H7 (cell line): Measurements from ENCODE around the gene GYS2. TPM values are rescaled to one million over a fixed set of nuclear protein-coding genes. Genes with fewer than 3 reads are reported as not detected.
"Not testable (repeated sequence)": the region's sequence is repeated elsewhere in the genome, so short reads cannot be mapped to it uniquely, and the experiment has no call there.

ENCODE experiments used
- DNase-seq: peaks from one replicate; pipeline ENCODE4 v3.0.0; 2012
- H3K27me3 ChIP-seq: 2 replicates; pipeline ENCODE4 v1.6.0; 2011; ENCODE audit warnings: mild to moderate bottlenecking, low read length; ENCODE audit not compliant: control insufficient read depth, insufficient read depth
- H3K36me3 ChIP-seq: replicated peaks from 2 replicates; pipeline ENCODE4 v1.5.1; 2011; ENCODE audit warnings: low read length; ENCODE audit not compliant: control insufficient read depth, insufficient read depth
- H3K4me3 ChIP-seq: 2 replicates; pipeline ENCODE4 v1.5.1; 2011; ENCODE audit warnings: low read depth, mild to moderate bottlenecking, control low read depth, low read length, moderate library complexity; ENCODE audit not compliant: insufficient read depth
- total RNA-seq: library from RNA; depleted of rRNA; stranded (reverse); fragments of >200 nt; shearing (Covaris generic); gene quantifications from 2 replicates; pipeline ENCODE4 v1.2.3, GENCODE V29; 2014; rRNA removed

The GYS2 gene
- not detected in 2 replicates for total RNA-seq

- Histone ChIP-seq H3K27me3 (no peaks in the 10 kb centered on the region), H3K4me3 (no peak within 1 kb of the TSS), H3K36me3 (no peaks in the 10 kb centered on the region)
- DNase-seq: no peak
These were observed at the start of gene GYS2 for GRCh38 chr12:21604245-21605101. GYS2 (minus strand) TSS chr12:21604847; CDS start chr12:21604592, 255 bp downstream.

GRCh38 chr12:21651821-21652220, 47.2 kb upstream of the GYS2 start:
- H3K4me3 ChIP-seq: no peak overlapping the region
- peaks cover 42% of the 10 kb centered on the region for H3K36me3 ChIP-seq
- H3K27me3 ChIP-seq: no peaks in the 10 kb centered on the region
- DNase-seq: no peak

GRCh38 chr12:21650997-21651396, 46.4 kb upstream of the GYS2 start:
- Histone ChIP-seq H3K4me3 (no peak overlapping the region), H3K36me3 (peaks cover 45% of the 10 kb centered on the region), H3K27me3 (no peaks in the 10 kb centered on the region)
- no peak for DNase-seq

GRCh38 chr12:21649034-21649433, 44.4 kb upstream of the GYS2 start:
- H3K4me3 ChIP-seq: no peak overlapping the region
- DNase-seq: no peak
- no peaks in the 10 kb centered on the region for H3K27me3 ChIP-seq
- peaks cover 41% of the 10 kb centered on the region for H3K36me3 ChIP-seq

DNA sequence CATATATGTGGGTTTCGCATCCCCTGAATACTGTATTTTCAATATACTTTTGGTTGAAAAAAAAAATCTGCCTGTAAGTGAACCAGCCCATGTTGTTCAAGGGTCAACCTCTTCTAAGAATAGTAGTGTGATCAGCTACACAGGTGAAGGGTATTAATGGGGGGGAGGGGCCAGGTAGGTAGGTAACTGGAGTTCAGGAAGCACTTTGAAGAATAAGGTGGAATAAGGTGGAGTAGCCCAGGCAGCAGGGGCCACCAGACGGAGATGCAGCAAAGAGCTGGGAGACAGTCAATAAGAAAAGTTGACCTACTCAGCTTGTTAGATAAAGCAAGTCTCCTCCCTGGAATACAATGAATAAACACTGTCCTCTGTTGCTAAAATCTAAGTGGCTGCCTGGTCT, 43.7 kb upstream of the GYS2 start:
- Histone ChIP-seq H3K27me3 (no peaks in the 10 kb centered on the region), H3K4me3 (no peak overlapping the region), H3K36me3 (peaks cover 45% of the 10 kb centered on the region)
- no peak for DNase-seq

GRCh38 chr12:21647179-21647578, 42.5 kb upstream of the GYS2 start:
- Histone ChIP-seq H3K27me3 (no peaks in the 10 kb centered on the region), H3K4me3 (no peak overlapping the region), H3K36me3 (peaks cover 45% of the 10 kb centered on the region)
- no peak for DNase-seq

DNA sequence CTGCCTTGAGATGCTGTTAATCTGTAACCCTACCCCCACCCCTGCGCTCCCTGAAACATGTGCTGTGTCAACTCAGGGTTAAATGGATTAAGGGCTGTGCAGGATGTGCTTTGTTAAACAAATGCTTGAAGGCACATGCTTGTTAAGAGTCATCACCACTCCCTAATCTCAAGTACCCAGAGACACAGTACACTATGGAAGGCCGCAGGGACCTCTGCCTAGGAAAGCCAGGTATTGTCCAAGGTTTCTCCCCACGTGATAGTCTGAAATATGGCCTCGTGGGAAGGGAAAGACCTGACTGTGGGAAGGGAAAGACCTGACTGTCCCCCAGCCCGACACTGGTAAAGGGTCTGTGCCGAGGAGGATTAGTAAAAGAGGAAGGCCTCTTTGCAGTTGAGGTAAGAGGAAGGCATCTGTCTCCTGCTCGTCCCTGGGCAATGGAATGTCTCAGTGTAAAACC, 40.4 kb upstream of the GYS2 start:
- H3K36me3 ChIP-seq: peaks cover 45% of the 10 kb centered on the region
- not testable (repeated sequence) for DNase-seq

DNA sequence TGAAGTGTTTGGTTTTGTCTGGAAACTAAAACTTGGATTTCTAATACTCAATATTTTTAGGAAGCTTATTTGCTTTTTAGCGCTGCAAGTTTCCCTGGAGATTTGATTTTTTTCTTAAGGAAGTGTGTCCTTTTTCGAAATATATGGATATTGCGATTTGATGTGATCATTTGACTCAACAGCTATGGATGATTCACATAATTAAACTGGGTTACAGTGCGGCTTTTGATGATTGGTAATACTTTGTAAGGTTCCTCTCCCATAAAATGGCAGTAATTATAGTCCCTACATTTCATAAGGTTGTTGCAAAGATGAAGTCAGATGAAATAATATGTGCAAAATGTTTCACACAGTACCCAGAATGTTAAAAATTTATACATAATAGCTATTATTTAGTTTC, 39.9 kb upstream of the GYS2 start:
- H3K36me3 ChIP-seq: peaks cover 45% of the 10 kb centered on the region
- DNase-seq: no peak
- no peak overlapping the region for H3K4me3 ChIP-seq
- no peaks in the 10 kb centered on the region for H3K27me3 ChIP-seq

More for the DNA sequence above, 40.4 kb upstream of the GYS2 start:
- not testable (repeated sequence) for H3K27me3 ChIP-seq, H3K4me3 ChIP-seq

GRCh38 chr12:21643758-21644157, 39.1 kb upstream of the GYS2 start:
- no peaks in the 10 kb centered on the region for H3K27me3 ChIP-seq
- no peak for DNase-seq
- no peak overlapping the region for H3K4me3 ChIP-seq
- H3K36me3 ChIP-seq: peaks cover 43% of the 10 kb centered on the region

DNA sequence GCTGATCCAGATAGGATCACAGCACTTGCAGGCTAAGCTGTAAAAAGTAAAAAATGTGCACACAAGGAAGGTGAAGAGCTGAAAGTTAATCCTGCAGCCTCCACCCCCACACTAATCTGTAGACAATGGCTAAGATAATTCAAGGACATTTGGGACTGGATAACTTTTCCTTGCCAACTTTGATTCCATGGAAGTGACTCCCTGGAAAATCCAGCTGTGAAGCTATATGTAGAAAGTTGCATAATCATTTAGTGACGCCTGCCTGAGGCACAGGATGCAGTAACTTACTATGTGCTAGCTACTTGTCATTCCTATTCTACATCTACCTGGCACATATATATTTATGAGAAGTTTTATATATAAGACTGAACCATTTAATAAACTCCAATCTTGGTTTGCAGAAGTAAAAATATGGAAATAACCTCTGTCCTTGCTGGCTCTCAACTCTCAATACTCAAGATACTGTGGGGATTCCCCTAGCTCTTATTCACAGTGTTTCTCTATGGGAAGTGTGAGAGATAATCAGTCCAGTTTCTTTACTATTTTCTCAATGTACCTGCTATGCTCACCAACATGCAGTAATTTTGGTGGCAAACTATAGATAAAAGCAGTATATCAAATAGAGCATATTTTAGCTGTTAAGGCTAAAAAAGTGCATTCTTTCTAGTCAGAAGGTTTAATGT, 38.2 kb upstream of the GYS2 start:
- no peak overlapping the region for H3K4me3 ChIP-seq
- peaks cover 39% of the 10 kb centered on the region for H3K36me3 ChIP-seq
- no peak for DNase-seq

GRCh38 chr12:21638054-21638891, 33.6 kb upstream of the GYS2 start:
- H3K36me3 ChIP-seq: peaks cover 46% of the 10 kb centered on the region
- no peak overlapping the region for H3K4me3 ChIP-seq
- no peak for DNase-seq
- H3K27me3 ChIP-seq: no peaks in the 10 kb centered on the region

More for the DNA sequence above, 38.2 kb upstream of the GYS2 start:
- H3K27me3 ChIP-seq: no peaks in the 10 kb centered on the region

DNA sequence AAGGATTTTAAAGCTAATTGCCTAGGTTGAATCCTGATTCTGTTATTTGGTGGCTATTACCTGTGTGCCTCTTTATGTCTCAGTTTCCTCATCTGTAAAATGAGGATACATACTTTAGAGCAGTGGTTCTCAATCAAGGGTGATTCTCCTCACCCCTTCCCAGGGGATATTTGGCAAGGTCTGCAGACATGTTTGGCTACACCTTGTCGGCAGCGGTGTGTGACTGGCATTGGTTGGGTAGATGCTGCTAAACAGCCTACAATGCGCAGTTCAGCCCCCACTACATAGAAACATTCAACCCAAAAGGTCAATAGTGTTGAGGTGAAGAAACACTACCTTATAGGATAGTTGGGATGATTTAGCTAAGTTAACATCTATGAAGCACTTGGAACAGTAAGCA, 29.6 kb upstream of the GYS2 start:
- Histone ChIP-seq H3K36me3 (peaks cover 21% of the 10 kb centered on the region), H3K27me3 (no peaks in the 10 kb centered on the region), H3K4me3 (no peak overlapping the region)
- no peak for DNase-seq

GRCh38 chr12:21631367-21631766, 26.7 kb upstream of the GYS2 start:
- no peak for DNase-seq
- no peaks in the 10 kb centered on the region for H3K27me3 ChIP-seq
- H3K36me3 ChIP-seq: peaks cover 10% of the 10 kb centered on the region
- H3K4me3 ChIP-seq: no peak overlapping the region

GRCh38 chr12:21627924-21628323, 23.3 kb upstream of the GYS2 start:
- H3K36me3 ChIP-seq: no peaks in the 10 kb centered on the region
- no peaks in the 10 kb centered on the region for H3K27me3 ChIP-seq
- H3K4me3 ChIP-seq: no peak overlapping the region
- DNase-seq: no peak
